ENCODE results near the gene SEC23A.

- TF ChIP-seq CTCF (IDR thresholded peaks at IDR 0.05; ENCODE audit: borderline replicate concordance, extremely low read depth, low read length, poor library complexity, severe bottlenecking) (no peak), EZH2 (IDR thresholded peaks at IDR 0.05; ENCODE audit: borderline replicate concordance, low read depth, low read length, severe bottlenecking) (no peak)
Measured at GRCh38 chr14:39028620-39029019, 74.4 kb downstream of the SEC23A start.
